ENCODE measurements around the gene MORN5.

The MORN5 gene

GRCh38 chr9:122216798-122217418, 57.2 kb downstream of the MORN5 start:
- TF ChIP-seq ZNF274 (IDR thresholded peaks at IDR 0.05; ENCODE audit: low read depth, low read length) = no peak
- H3K4me3 ChIP-seq (ENCODE audit: low read length) = no peak overlapping the region

DNA sequence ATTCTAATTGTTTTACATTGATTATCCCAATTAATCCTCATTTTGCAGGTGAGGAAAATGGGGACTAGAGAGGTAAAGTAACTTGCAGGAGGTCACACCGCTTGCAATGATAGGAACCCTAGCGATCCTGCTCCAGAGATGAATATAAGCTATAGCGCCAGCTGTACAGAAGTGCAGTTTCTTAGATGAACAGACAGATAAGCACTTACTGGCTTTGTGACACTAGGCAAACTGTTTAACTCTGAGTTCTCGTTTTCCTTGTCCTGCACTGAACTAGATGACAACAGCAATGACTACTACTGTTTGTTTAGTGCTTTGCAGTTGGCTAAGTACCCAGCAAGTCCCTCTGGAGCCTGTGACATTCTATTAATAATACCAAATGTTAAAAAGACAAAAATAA, 57.9 kb downstream of the MORN5 start:
- TF ChIP-seq ZNF274 (IDR thresholded peaks at IDR 0.05; ENCODE audit: low read depth, low read length) = no peak
- H3K4me3 ChIP-seq (ENCODE audit: low read length) = no peak overlapping the region

DNA sequence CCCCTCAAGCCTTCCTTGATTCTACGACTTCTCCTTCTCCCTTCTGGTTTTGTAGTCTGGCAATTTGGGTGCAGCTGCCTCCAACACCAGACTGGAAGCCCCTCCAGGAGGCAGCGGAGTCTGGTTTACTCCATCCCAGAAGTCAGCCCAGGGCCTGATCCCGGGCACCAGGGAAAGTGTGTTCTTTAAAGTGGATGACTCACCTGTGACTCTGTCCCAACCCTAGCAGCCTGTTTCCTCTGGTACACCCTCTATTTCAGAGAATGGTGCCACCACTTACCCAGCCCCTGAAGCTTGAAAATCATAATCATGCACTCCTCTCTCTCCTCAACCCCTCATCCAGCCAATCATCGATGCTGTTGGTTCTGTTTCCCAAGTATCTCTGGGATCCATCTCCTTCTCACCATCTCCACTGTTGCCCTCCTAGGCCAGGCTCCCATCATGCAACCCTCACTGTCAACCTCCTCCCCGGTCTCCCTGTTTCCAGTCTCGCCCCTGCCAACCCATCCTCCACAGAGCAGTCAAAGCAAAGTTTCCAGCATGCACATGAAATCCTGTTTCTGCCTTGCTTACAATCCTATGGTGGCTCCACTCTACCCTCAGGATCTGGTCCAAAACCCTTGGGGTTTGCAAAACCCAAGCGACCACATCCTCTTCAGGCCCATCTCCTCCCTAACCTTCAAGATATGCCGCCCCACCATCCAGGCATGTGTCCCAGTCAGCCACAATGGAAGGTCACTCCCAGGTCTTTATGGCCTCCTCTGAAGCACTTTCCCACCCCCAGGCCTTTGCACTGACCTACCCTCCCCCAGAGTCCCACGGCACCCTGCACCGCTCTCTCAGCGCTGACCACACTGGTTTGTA, 58.6 kb downstream of the MORN5 start:
- no peak for TF ChIP-seq ZNF274 (IDR thresholded peaks at IDR 0.05; ENCODE audit: low read depth, low read length)
- H3K4me3 ChIP-seq (ENCODE audit: low read length) = no peak overlapping the region

GRCh38 chr9:122218935-122219855, 59.5 kb downstream of the MORN5 start:
- TF ChIP-seq ZNF274 (IDR thresholded peaks at IDR 0.05; ENCODE audit: low read depth, low read length) = no peak
- H3K4me3 ChIP-seq (ENCODE audit: low read length) = no peak overlapping the region; the same call in 1 of the 2 replicates

DNA sequence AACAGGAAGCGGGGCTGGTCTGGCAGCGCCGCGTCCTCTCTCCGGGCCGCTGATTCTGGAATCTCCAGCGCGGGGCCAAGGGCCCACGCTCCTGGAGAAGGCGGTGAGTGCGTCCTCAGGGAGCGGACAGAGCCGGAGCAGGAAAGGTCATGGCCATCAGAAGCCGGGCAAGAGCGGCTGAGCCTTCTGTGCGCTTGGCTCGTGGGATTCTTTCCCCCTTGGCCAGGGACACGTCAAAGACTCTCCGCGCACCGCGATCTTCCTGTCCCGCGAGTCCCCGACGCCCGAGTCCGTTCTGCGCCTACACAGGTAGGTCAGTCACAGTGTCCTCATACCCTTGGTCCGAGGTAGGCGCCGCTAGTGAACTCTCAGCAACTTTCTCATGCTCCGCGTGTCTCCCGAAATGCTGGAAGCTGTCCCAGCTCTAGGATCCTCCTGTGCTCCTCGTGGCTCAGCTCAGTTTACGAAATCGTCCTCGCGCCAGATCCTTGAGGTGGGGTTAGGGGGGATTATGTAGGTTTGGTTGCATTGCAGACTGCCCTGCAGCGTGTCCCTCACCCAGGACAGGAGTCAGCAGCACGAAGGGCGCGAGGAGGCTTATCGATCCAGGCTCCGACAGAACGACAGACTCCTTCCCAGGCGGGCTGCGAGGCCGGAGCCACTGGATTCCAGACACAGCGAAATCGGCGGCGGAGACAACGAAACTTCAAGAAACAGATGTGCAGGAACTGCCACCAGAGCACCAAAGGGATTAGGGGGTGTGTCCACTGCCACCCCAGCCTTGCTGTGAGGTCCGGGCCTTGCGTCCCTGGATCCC, 60.4 kb downstream of the MORN5 start:
- no peak overlapping the region for H3K4me3 ChIP-seq (ENCODE audit: low read length)
- TF ChIP-seq ZNF274 (IDR thresholded peaks at IDR 0.05; ENCODE audit: low read depth, low read length) = no peak

- no peak for TF ChIP-seq ZNF274 (IDR thresholded peaks at IDR 0.05; ENCODE audit: low read depth, low read length)
- no peak overlapping the region for H3K4me3 ChIP-seq (ENCODE audit: low read length)
Measured at GRCh38 chr9:122220673-122221182, 61.0 kb downstream of the MORN5 start.

DNA sequence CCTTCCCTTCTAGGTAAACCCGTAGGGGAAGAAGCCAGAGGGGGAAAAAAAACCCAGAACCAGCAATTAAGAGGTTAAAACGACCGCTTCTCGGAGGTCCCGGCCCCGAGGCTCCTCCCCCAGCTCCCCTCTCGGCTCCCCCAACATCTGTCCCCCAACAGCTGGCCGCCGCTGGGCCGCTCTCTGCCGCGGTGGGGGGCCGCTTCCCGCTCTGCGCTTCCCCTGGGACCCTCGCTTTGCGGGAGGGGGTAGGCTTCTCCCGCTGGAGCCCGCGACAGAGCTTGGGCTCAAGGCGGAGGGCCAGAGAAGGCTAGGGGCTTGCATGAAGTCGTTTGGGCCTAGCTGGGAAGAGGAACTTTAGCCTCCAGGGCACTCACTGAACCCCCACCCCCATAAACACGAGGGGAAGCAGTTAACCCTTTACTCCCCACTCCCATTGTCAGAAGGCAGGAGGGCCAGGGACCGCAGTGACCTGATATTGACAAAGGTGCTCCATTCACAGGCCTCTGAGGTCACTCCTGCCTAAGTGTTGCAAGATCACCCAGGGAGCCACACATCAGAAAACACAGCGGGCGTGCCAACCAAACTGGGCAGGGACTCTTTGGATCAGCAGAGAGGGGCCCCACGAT, 61.6 kb downstream of the MORN5 start:
- TF ChIP-seq ZNF274 (IDR thresholded peaks at IDR 0.05; ENCODE audit: low read depth, low read length) = no peak
- no peak overlapping the region for H3K4me3 ChIP-seq (ENCODE audit: low read length)

DNA sequence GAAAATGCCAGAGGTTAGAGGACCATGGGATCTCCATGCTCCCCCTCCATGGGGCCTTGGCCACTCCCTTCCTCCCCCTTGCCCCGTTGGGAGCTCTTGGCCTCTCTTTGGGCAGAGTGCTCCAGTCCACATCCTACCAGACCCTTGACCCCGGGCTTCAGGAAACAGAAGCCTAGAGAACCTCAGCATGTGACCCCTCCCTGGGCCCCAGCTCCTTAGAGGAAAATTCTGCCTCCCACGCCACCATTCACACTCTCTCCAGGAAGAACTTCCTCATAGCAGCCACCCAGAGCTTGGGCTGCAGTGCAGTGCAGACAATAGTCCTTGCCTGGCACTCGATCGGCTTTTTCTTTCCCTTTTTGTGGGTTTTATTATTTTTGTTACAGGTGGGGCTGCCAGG, 63.1 kb downstream of the MORN5 start:
- H3K4me3 ChIP-seq (ENCODE audit: low read length) = no peak overlapping the region

DNA sequence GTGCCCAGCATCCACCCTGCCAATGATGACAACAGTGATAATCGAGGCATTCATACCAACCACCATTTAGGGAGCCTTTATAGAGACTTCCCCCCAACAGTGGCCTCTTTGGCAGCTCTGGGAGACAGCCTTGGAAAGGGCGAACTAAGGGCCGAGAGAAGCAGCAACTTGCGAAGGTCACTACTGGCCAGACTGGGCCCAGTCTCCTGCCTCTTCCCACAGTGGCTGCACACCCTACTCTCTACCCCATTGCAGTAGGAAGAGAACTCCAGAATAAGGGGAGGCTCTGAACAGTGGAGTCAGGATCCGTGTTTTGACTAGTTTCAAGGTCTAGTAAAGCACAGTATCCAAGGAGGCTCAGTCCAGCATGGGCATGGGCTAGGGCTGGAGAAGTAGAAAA, 63.7 kb downstream of the MORN5 start:
- H3K4me3 ChIP-seq (ENCODE audit: low read length) = no peak overlapping the region
- no peak for TF ChIP-seq ZNF274 (IDR thresholded peaks at IDR 0.05; ENCODE audit: low read depth, low read length)

More for the DNA sequence above, 63.1 kb downstream of the MORN5 start:
- no peak for TF ChIP-seq ZNF274 (IDR thresholded peaks at IDR 0.05; ENCODE audit: low read depth, low read length)

DNA sequence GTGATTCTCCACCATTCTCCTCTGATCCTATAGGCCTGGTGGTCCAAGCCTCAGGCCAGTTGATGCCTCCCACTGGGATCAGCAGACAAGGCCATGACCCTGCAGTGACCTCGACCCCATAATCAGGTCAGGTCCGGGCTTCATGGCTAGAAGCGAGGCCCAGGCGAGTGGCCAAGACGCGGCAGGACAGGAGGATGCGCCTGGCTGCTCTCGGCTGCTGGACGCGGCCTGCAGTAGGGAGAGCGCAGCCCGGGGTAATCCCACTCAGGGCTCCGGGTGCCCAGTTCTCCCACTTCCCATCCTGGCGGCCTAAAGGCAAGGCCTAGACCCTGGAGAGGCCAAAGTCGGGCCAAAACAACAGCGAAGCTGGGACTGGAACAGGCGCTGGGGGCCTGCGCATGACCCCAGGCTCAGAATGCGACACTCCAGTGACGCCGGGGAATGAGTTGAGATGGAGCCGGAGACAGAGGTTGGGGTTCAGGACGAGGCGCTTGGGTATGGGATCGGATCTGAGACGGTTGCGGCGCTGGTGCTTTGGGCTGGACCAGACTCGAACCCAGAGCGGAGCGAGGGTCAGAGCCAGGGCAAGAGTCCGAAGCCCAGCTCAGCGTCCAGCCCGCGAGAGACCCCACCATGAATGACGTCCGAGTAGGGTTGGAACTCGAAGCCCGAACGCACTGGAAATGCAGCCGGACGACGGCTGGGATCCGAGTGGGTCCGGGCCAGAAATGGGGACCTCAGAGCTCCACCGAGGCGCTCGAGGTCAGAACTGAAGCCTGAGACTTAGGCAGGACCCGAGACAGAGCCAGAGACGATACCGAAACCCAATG, 65.8 kb downstream of the MORN5 start:
- no peak for TF ChIP-seq ZNF274 (IDR thresholded peaks at IDR 0.05; ENCODE audit: low read depth, low read length)
- no peak overlapping the region for H3K4me3 ChIP-seq (ENCODE audit: low read length)

DNA sequence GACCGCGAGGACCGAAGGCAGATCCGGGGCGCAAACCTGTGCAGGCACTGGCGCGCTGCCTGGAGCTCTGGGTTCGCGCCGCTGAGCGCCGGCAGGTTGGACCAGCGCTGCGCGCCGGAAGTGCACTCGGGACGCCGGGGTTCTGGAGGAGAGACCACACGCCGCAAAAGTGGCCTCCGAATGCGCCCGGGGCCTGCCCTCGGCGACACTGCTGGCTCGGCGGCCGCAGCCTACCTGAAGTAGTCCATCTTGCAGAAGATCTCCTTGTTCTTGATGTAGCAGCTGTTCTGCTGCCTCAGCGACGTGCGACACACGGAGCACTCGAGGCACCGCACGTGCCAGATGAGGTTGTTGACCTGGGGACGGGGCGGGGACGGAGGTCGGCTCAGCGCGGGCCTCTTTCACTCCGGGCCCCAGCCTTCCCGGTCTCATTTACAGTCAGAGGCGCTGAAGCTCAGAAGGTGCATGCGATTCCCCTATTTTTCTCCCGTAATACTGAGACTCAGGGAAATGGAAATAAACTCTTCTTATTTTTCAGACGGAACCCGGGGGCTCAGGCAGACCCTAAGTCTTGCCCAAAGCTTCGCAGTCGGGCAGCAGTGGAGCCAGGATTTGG, 66.5 kb downstream of the MORN5 start:
- no peak overlapping the region for H3K4me3 ChIP-seq (ENCODE audit: low read length)
- no peak for TF ChIP-seq ZNF274 (IDR thresholded peaks at IDR 0.05; ENCODE audit: low read depth, low read length)

All from GM08714 (cell line).